Stimulated activated naive CD8-positive, alpha-beta T cell treated with anti-CD3 and anti-CD28 coated beads, Interleukin-15, amount 100 ng/mL, for 72 hours (primary cell): ENCODE measurements around the gene MYO7A.

Experiments used
- ATAC-seq: fragments of 150-1000 bp; cut with Tn5 transposase; 2 replicates; pipeline ENCODE4 v1.10.0; 2021; ENCODE audit warnings: mild to moderate bottlenecking, moderate library complexity
- DNase-seq, 2 donors: peaks; one replicate each; pipeline ENCODE4 v3.0.0; 2021 to 2022
- H3K27ac Mint-ChIP-seq, 2 donors: one replicate each; pipeline ENCODE4 v1.8.0; 2022; ENCODE audit warnings: mild to moderate bottlenecking in 2 of 2, mixed read lengths in 2 of 2, moderate library complexity in 2 of 2
- H3K27me3 Mint-ChIP-seq: one replicate; pipeline ENCODE4 v1.8.0; 2022; ENCODE audit warnings: mixed read lengths
- H3K4me1 Mint-ChIP-seq: one replicate; pipeline ENCODE4 v1.8.0; 2022; ENCODE audit warnings: mild to moderate bottlenecking, mixed read lengths
- H3K4me3 Mint-ChIP-seq, 2 donors: one replicate each; pipeline ENCODE4 v1.8.0; 2022; ENCODE audit warnings: mild to moderate bottlenecking in 2 of 2, mixed read lengths in 2 of 2, moderate library complexity in 1 of 2
- H3K9me3 Mint-ChIP-seq, 2 donors: one replicate each; pipeline ENCODE4 v1.8.0; 2022; ENCODE audit warnings: mixed read lengths in 2 of 2

Gene MYO7A

DNA sequence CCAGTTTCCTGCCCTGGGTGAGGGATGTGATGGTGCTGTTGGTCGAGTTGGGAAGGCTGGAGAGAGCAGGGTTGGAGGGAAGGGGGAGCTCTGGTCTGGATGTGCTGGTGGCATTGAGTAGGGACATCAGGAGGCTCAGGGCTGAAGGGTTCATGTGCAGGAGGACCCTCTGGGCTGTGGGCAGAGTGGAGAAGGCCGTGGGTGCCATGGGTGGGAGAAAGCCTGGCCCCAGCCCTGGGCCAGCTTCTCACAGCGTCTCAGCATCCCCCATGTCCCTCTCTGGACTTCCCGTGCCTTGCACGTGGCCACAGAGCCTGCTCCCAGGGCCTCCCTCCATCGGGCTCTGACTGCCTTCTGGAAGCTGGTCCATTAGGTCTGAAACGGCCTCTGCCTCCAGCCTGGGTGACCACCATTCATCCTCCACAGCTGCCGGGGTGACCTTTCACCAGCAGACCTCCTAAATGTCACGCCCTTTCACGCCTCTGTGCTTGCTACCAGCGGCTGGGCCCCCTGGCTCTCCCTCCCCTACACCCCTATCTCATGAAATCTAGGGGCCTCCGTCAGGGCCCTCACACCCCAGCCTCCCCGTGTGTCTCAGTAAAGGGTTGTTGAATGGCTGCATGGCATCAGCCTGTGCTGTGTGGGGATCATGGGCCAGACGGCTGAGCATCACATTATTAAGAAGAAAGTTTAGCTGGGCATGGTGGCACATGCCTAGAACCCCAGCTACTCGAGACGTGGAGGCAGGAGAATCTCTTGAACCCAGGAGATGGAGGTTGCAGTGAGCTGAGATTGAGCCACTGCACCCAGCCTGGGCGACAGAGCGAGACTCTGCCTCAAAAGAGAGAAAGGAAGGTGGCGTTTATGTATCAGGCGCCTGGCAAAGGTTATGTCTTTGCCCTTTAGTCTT lies 25.5 kb downstream of the MYO7A start:
- DNase-seq = no peak
- no peaks in the 10 kb centered on the region for H3K9me3 Mint-ChIP-seq
- peaks cover 48% of the 10 kb centered on the region for H3K4me1 Mint-ChIP-seq
- H3K4me3 Mint-ChIP-seq = peak overlapping the region; percentile 11 to 69
- no peak for ATAC-seq
- peaks cover 7% of the 10 kb centered on the region for H3K27me3 Mint-ChIP-seq
- peak overlapping the region in 1 of 2 donors; percentile 1 for H3K27ac Mint-ChIP-seq

DNA sequence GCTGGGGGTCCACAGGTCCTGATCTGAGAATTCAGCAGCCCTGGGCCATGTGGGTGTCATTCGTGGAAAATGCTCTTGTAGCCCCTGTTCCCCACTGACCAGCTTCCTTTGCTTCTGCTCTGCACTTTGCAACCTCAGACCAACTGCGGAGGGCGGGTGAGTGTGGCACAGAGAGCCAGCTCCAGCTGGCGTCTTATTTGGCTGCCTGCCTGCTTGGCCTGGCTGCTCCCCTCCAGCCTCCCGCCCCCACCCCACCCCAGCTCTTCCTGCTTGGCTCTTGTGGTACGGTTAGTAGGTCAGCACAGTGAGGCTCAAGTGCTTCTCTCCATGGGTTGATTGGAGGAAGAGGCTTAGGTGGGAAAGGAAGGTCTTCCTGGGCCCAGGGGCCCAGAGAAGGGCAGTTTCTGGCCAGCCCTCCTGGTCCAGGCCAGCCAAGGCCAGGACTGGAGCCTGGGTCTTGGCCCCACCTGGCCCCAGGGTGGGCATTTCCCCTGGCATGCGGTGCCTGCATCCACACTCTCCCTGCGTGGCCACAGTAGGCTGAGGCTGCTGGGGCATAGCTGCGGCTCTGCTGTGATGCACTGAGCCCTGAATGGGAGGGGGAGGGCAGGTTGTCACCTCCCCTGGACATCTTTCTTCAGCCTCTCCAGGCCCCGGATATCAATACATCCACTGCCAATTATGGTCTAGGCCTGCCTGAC lies 26.5 kb downstream of the MYO7A start:
- Mint-ChIP-seq H3K27me3 (peaks cover 7% of the 10 kb centered on the region), H3K27ac (peak overlapping the region in 1 of 2 donors; percentile 9), H3K4me1 (peaks cover 47% of the 10 kb centered on the region), H3K9me3 (no peaks in the 10 kb centered on the region), H3K4me3 (no peak overlapping the region)
- DNase-seq = no peak
- ATAC-seq = no peak

GRCh38 chr11:77155082-77155475 lies 27.0 kb downstream of the MYO7A start:
- Mint-ChIP-seq H3K9me3 (no peaks in the 10 kb centered on the region), H3K4me1 (peaks cover 47% of the 10 kb centered on the region), H3K4me3 (no peak overlapping the region), H3K27ac (peak overlapping the region; percentile 60 to 62), H3K27me3 (peaks cover 7% of the 10 kb centered on the region)
- no peak for ATAC-seq
- DNase-seq = no peak

DNA sequence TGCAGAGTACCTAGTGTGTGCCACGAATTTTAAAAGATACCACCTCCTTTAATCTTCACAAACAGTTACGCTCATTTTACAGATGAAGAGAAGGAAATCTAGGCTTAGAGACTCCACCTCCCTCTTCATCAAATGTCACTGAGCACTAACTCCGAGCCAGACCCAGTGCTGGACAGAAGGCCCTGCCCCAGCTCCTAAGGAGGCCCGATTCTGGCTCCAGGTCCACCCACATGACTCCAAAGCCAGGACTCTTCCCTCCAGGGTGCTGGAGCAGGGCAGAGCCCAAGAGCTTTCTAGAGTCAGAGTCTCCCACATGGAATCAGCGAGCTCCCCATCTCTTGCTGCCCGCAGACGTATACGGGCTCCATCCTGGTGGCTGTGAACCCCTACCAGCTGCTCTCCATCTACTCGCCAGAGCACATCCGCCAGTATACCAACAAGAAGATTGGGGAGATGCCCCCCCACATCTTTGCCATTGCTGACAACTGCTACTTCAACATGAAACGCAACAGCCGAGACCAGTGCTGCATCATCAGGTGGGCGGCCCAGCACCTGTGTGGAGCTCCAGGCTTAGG lies 27.6 kb downstream of the MYO7A start:
- H3K9me3 Mint-ChIP-seq = no peaks in the 10 kb centered on the region

GRCh38 chr11:77156396-77157195 lies 28.6 kb downstream of the MYO7A start:
- Mint-ChIP-seq H3K27me3 (peaks cover 7% of the 10 kb centered on the region), H3K4me1 (peaks cover 39% of the 10 kb centered on the region), H3K4me3 (no peak overlapping the region), H3K9me3 (no peaks in the 10 kb centered on the region), H3K27ac (no peak overlapping the region)
- ATAC-seq (no peak), DNase-seq (no peak)

More for the DNA sequence above, 27.6 kb downstream of the MYO7A start:
- Mint-ChIP-seq H3K4me1 (peaks cover 47% of the 10 kb centered on the region), H3K4me3 (no peak overlapping the region), H3K27me3 (peaks cover 7% of the 10 kb centered on the region), H3K27ac (peak overlapping the region; percentile 60 to 62)
- ATAC-seq = no peak
- DNase-seq = no peak

GRCh38 chr11:77158041-77158695 lies 30.1 kb downstream of the MYO7A start:
- H3K27ac Mint-ChIP-seq = no peak overlapping the region
- peaks cover 7% of the 10 kb centered on the region for H3K27me3 Mint-ChIP-seq
- DNase-seq (no peak), ATAC-seq (no peak)
- no peaks in the 10 kb centered on the region for H3K9me3 Mint-ChIP-seq
- H3K4me3 Mint-ChIP-seq = no peak overlapping the region
- H3K4me1 Mint-ChIP-seq = peaks cover 23% of the 10 kb centered on the region

- peaks cover 11% of the 10 kb centered on the region for H3K4me1 Mint-ChIP-seq
- H3K4me3 Mint-ChIP-seq = no peak overlapping the region
Observed at GRCh38 chr11:77159219-77159936, 31.3 kb downstream of the MYO7A start.

DNA sequence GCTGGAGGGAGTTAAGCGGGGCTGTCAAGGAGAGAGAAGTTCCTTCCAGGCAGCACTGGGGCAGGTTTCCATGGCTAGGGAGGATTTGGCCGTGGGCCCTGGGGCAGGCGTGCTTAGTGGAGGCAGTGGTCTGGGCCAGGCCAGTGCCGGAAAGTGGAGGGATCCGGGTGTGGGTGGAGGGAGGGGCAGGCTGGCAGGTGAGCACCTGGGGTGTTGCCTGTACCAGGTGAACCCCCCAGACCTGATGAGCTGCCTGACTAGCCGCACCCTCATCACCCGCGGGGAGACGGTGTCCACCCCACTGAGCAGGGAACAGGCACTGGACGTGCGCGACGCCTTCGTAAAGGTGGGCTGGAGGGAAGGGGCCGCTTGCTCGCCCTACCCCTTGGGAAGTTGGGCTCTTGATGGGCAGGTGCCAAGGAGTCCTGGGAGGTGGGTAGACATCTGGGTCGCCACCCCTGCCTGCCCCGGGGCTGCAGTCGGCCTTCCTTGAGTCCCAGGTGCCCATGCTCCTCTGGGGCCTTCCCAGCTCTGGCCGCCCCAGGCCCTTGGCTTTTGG lies 32.0 kb downstream of the MYO7A start:
- ATAC-seq (no peak), DNase-seq (no peak)

More at GRCh38 chr11:77159219-77159936, 31.3 kb downstream of the MYO7A start:
- no peak overlapping the region for H3K27ac Mint-ChIP-seq
- no peak for ATAC-seq
- no peaks in the 10 kb centered on the region for H3K9me3 Mint-ChIP-seq
- H3K27me3 Mint-ChIP-seq = no peaks in the 10 kb centered on the region
- DNase-seq = no peak

DNA sequence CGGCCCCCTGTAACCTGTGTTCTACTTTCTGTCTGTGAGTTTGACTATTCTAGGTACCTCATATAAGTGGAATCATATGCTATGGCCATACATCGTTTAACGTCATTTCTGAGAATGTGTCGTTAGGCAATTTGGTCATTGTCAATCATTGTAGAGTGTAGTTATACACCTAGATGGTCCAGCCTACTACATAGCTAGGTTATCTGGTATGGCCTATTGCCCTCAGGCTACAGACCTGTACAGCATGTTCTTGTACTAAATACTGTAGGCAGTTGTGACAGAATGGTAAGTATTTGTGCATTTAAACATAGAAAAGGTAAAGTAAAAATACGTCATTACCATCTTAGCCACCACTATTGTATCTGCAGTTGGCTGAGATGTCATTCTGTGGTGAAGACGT lies 35.2 kb downstream of the MYO7A start:
- H3K9me3 Mint-ChIP-seq = no peaks in the 10 kb centered on the region
- ATAC-seq = no peak
- H3K27me3 Mint-ChIP-seq = no peaks in the 10 kb centered on the region
- H3K27ac Mint-ChIP-seq = no peak overlapping the region
- no peak overlapping the region for H3K4me3 Mint-ChIP-seq
- no peak for DNase-seq
- no peaks in the 10 kb centered on the region for H3K4me1 Mint-ChIP-seq

More for the DNA sequence above, 32.0 kb downstream of the MYO7A start:
- Mint-ChIP-seq H3K27ac (no peak overlapping the region), H3K4me3 (no peak overlapping the region), H3K4me1 (peaks cover 5% of the 10 kb centered on the region), H3K9me3 (no peaks in the 10 kb centered on the region), H3K27me3 (no peaks in the 10 kb centered on the region)

GRCh38 chr11:77165066-77165465 lies 37.0 kb downstream of the MYO7A start:
- Mint-ChIP-seq H3K4me3 (no peak overlapping the region), H3K27me3 (no peaks in the 10 kb centered on the region), H3K9me3 (no peaks in the 10 kb centered on the region), H3K27ac (no peak overlapping the region), H3K4me1 (no peaks in the 10 kb centered on the region)
- no peak for DNase-seq
- no peak for ATAC-seq

DNA sequence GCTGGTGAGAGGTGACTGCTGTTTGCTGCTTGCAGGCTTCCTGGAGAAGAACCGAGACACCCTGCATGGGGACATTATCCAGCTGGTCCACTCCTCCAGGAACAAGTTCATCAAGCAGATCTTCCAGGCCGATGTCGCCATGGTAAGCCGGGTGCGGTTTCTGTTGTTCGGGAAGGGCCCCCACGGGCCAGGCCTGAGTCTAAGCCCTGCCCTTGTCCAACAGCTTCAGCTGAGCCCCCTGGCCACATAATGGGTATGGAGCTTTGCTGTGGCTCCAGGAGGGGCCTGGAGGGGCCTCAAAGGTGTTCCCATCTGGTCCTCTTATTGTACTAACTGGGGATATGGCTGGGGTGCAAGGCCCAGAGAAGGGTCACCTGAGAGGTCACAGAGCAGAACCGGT lies 38.0 kb downstream of the MYO7A start:
- Mint-ChIP-seq H3K4me3 (no peak overlapping the region), H3K4me1 (no peaks in the 10 kb centered on the region), H3K27me3 (no peaks in the 10 kb centered on the region), H3K27ac (no peak overlapping the region), H3K9me3 (no peaks in the 10 kb centered on the region)
- DNase-seq (no peak), ATAC-seq (no peak)

- Mint-ChIP-seq H3K27me3 (no peaks in the 10 kb centered on the region), H3K4me1 (no peaks in the 10 kb centered on the region), H3K27ac (peak overlapping the region in 1 of 2 donors; percentile 17), H3K4me3 (no peak overlapping the region), H3K9me3 (no peaks in the 10 kb centered on the region)
- ATAC-seq (no peak), DNase-seq (no peak)
Observed at GRCh38 chr11:77167111-77167626, 39.1 kb downstream of the MYO7A start.

DNA sequence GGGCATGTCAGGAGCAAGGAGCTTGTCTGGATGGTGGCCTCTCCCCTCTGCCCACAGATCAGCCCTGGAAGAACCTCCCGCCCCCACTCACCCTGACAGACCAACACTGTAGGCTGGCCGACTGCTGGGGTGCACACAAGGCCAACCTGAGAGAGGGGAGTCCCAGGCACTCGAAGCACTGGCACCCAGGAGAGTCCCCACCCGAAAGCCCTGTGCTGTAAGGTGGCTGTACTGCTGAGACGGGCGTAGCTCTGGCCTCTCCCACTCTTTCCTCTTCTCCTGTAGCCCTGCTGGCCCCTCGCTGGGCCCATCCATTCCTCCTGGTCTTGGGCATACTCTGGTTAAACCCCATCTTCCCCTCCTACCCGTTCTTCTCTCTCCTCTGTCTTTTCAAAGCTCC lies 39.7 kb downstream of the MYO7A start:
- no peaks in the 10 kb centered on the region for H3K9me3 Mint-ChIP-seq
- H3K4me3 Mint-ChIP-seq = no peak overlapping the region
- no peaks in the 10 kb centered on the region for H3K27me3 Mint-ChIP-seq
- DNase-seq (no peak), ATAC-seq (no peak)
- H3K4me1 Mint-ChIP-seq = no peaks in the 10 kb centered on the region
- peak overlapping the region in 1 of 2 donors; percentile 87 for H3K27ac Mint-ChIP-seq

DNA sequence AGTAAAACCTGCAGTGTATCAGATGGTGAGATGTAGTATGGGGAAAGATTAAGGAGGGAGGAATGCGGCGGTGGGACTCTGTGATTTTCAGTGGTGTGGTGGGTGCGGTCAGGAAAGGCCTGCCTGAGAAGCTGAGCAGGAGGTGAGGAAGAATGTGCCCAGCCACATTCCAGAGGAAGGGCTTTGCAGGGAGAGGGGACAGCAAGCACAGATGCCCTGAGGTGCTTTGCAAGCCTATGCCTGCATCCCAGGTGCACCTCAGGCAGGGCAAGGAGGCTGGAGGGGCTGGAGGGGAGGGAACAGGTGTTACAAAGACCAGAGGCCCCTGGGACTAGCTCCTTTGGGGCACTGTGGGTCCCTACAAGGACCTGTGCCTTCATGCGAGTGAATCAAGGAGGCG lies 42.1 kb downstream of the MYO7A start:
- DNase-seq = no peak
- Mint-ChIP-seq H3K4me1 (peaks cover 1% of the 10 kb centered on the region), H3K4me3 (no peak overlapping the region), H3K27me3 (no peaks in the 10 kb centered on the region), H3K9me3 (no peaks in the 10 kb centered on the region), H3K27ac (peak overlapping the region in 1 of 2 donors; percentile 47)
- ATAC-seq = no peak
